AG09309 (cell line): Measurements from ENCODE around the gene SYT13.
"Not testable (repeated sequence)": the region's sequence is repeated elsewhere in the genome, so short reads cannot be mapped to it uniquely, and the experiment has no call there.

Experiments used
- DNase-seq: peaks from one replicate; pipeline ENCODE4 v3.0.0-alpha.2; 2010; ENCODE audit warnings: low read depth
- H3K4me3 ChIP-seq: 2 replicates; pipeline ENCODE4 v1.5.1; 2011; ENCODE audit warnings: mild to moderate bottlenecking, low read depth, low read length, moderate library complexity; ENCODE audit not compliant: control insufficient read depth
- CTCF ChIP-seq: IDR thresholded peaks from 2 replicates; pipeline ENCODE4 v1.5.1; 2011; ENCODE audit warnings: mild to moderate bottlenecking, low read depth, low read length, inconsistent platforms; ENCODE audit not compliant: insufficient read depth, control insufficient read depth; ENCODE audit errors: missing control alignments

SYT13 gene

GRCh38 chr11:45300715-45301114 lies 14.6 kb upstream of the SYT13 start:
- TF ChIP-seq CTCF: no peak
- no peak overlapping the region for H3K4me3 ChIP-seq
- no peak for DNase-seq

GRCh38 chr11:45298718-45299117 lies 12.6 kb upstream of the SYT13 start:
- DNase-seq: no peak
- no peak overlapping the region for H3K4me3 ChIP-seq

GRCh38 chr11:45296075-45296474 lies 9.9 kb upstream of the SYT13 start:
- no peak overlapping the region for H3K4me3 ChIP-seq
- TF ChIP-seq CTCF: no peak
- no peak for DNase-seq

More at GRCh38 chr11:45298718-45299117, 12.6 kb upstream of the SYT13 start:
- no peak for TF ChIP-seq CTCF

GRCh38 chr11:45294499-45294898 lies 8.4 kb upstream of the SYT13 start:
- no peak for TF ChIP-seq CTCF
- H3K4me3 ChIP-seq: no peak overlapping the region
- DNase-seq: no peak

- not testable (repeated sequence) for H3K4me3 ChIP-seq
- DNase-seq: peak; percentile 56
Observed at GRCh38 chr11:45293566-45294192, 7.5 kb upstream of the SYT13 start.

GRCh38 chr11:45290586-45290985 lies 4.4 kb upstream of the SYT13 start:
- no peak for DNase-seq
- no peak for TF ChIP-seq CTCF
- no peak overlapping the region for H3K4me3 ChIP-seq

More at GRCh38 chr11:45293566-45294192, 7.5 kb upstream of the SYT13 start:
- TF ChIP-seq CTCF: peak; percentile 78
